HCT116 (cell line): ENCODE results near the gene ALDH2.

Source experiments
- CEBPB ChIP-seq: IDR thresholded peaks from 2 replicates; pipeline ENCODE4 v1.6.1; 2012; ENCODE audit warnings: low read depth
- EGR1 ChIP-seq: IDR thresholded peaks from 2 replicates; pipeline ENCODE4 v1.6.1; 2012; ENCODE audit warnings: low read depth
- ELF1 ChIP-seq: IDR thresholded peaks from 2 replicates; pipeline ENCODE4 v1.6.1; 2012; ENCODE audit warnings: low read depth, borderline replicate concordance
- EZH2 ChIP-seq: fragments of 200-600 bp; sonication (generic); IDR thresholded peaks from 2 replicates; pipeline ENCODE4 v1.6.1; 2017; ENCODE audit warnings: antibody characterized with exemption, mixed run types
- EZH2phosphoT487 ChIP-seq: fragments of 200-600 bp; IDR thresholded peaks from 2 replicates; pipeline ENCODE4 v1.6.1; 2018; ENCODE audit warnings: antibody characterized with exemption, borderline replicate concordance
- FOSL1 ChIP-seq: IDR thresholded peaks from 2 replicates; pipeline ENCODE4 v1.6.1; 2012; ENCODE audit warnings: low read depth
- POLR2A ChIP-seq: IDR thresholded peaks from 2 replicates; pipeline ENCODE4 v1.7.0; 2011; ENCODE audit warnings: borderline replicate concordance; ENCODE audit not compliant: insufficient read depth, insufficient read length; ENCODE audit errors: extremely low read depth
- SRF ChIP-seq: IDR thresholded peaks from 2 replicates; pipeline ENCODE4 v1.6.1; 2012; ENCODE audit warnings: low read depth
- ZNF274 ChIP-seq: fragments of 200-500 bp; sonication (Bioruptor generic); IDR thresholded peaks from 2 replicates; pipeline ENCODE4 v1.6.1; 2014; ENCODE audit warnings: mild to moderate bottlenecking, low read depth, low read length, inconsistent platforms
- TF ChIP-seq, protein P1 (sequence below), 3 experiments: fragments of 200-600 bp in 1 of 3; sonication (generic) in 1 of 3; IDR thresholded peaks in 2 of 3; conservative IDR thresholded peaks in 1 of 3; 2 replicates each; pipeline ENCODE4 v1.5.1; 2012 to 2017; ENCODE audit warnings: low read depth in 2 of 3, low read length in 2 of 3, antibody characterized with exemption in 1 of 3, borderline replicate concordance in 1 of 3, control low read depth in 1 of 3, mild to moderate bottlenecking in 1 of 3, mixed read lengths in 1 of 3, mixed run types in 1 of 3, moderate library complexity in 1 of 3; ENCODE audit not compliant: insufficient read depth in 1 of 3
- TF ChIP-seq, protein P2 (sequence below): IDR thresholded peaks from 2 replicates; pipeline ENCODE4 v1.6.1; 2012
- TF ChIP-seq, protein P3 (sequence below): IDR thresholded peaks from 2 replicates; pipeline ENCODE4 v1.6.1; 2012

DNA sequence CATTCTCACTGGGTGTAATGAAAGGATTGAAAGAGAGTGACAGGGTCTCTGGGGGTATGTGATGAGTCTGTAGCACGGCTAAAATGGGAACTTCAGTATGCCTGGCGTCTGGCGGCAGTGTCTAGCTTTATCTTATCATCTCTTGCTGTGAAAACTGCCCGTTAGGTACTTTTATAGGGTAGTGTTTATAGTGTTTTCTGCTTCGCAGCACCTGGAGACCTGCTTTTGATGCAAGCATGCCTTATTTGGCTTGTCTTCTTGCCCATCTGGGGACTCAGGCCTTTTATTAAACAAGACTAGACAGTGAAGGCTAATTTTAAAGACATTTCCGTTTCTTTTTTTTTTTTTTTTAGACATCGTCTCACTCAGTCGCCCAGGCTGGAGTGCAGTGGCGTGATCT lies 36.3 kb upstream of the ALDH2 start:
- TF ChIP-seq, protein P1, sequence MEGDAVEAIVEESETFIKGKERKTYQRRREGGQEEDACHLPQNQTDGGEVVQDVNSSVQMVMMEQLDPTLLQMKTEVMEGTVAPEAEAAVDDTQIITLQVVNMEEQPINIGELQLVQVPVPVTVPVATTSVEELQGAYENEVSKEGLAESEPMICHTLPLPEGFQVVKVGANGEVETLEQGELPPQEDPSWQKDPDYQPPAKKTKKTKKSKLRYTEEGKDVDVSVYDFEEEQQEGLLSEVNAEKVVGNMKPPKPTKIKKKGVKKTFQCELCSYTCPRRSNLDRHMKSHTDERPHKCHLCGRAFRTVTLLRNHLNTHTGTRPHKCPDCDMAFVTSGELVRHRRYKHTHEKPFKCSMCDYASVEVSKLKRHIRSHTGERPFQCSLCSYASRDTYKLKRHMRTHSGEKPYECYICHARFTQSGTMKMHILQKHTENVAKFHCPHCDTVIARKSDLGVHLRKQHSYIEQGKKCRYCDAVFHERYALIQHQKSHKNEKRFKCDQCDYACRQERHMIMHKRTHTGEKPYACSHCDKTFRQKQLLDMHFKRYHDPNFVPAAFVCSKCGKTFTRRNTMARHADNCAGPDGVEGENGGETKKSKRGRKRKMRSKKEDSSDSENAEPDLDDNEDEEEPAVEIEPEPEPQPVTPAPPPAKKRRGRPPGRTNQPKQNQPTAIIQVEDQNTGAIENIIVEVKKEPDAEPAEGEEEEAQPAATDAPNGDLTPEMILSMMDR (IDR thresholded peaks at IDR 0.05 in 2 of 3, conservative IDR thresholded peaks at IDR 0.05 in 1 of 3; ENCODE audit: borderline replicate concordance in 1 of 3, insufficient read depth in 1 of 3, low read depth in 2 of 3, low read length in 2 of 3): no peak
- TF ChIP-seq, protein P2, sequence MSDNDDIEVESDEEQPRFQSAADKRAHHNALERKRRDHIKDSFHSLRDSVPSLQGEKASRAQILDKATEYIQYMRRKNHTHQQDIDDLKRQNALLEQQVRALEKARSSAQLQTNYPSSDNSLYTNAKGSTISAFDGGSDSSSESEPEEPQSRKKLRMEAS: no peak
- TF ChIP-seq EZH2 (no peak), SRF (no peak), POLR2A (no peak), EZH2phosphoT487 (no peak), CEBPB (no peak), EGR1 (no peak), ELF1 (no peak), FOSL1 (no peak), ZNF274 (no peak)
- TF ChIP-seq, protein P3, sequence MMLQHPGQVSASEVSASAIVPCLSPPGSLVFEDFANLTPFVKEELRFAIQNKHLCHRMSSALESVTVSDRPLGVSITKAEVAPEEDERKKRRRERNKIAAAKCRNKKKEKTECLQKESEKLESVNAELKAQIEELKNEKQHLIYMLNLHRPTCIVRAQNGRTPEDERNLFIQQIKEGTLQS: no peak
